A549 (cell line): ENCODE data around the gene TCF4.

Source experiments
- CEBPB ChIP-seq, 2 experiments: fragments of >200 bp in 1 of 2; sonication (Bioruptor Twin) in 1 of 2; formaldehyde crosslinking in 1 of 2; IDR thresholded peaks; 2 replicates each; pipeline ENCODE4 v1.6.1; 2012 to 2016
- HDAC2 ChIP-seq: fragments of 200-600 bp; sonication (generic); IDR thresholded peaks from 2 replicates; pipeline ENCODE4 v1.6.1; 2016
- JUN ChIP-seq, 2 experiments: fragments of >200 bp; sonication (Bioruptor Twin); formaldehyde crosslinking; IDR thresholded peaks; 2 replicates in 1 of 2; 3 replicates in 1 of 2; pipeline ENCODE4 v1.6.1; 2016 to 2017
- MAFK ChIP-seq: fragments of 450-650 bp; IDR thresholded peaks from 2 replicates; pipeline ENCODE4 v1.6.1; 2014; ENCODE audit not compliant: partially characterized antibody
- RAD21 ChIP-seq, 2 experiments: fragments of >200 bp in 1 of 2; sonication (Bioruptor Twin) in 1 of 2; formaldehyde crosslinking in 1 of 2; IDR thresholded peaks in 1 of 2; conservative IDR thresholded peaks in 1 of 2; 2 replicates in 1 of 2; 3 replicates in 1 of 2; pipeline ENCODE4 v1.6.1; 2012 to 2018; ENCODE audit warnings: inconsistent platforms in 1 of 2
- RFX5 ChIP-seq: fragments of 450-650 bp; IDR thresholded peaks from 2 replicates; pipeline ENCODE4 v1.7.1; 2014; ENCODE audit warnings: antibody characterized with exemption, mild to moderate bottlenecking, moderate library complexity
- ZSCAN20 ChIP-seq: fragments of 250-450 bp; sonication (Bioruptor Pico); IDR thresholded peaks from 2 replicates; pipeline ENCODE4 v1.8.0; 2022; ENCODE audit warnings: mild to moderate bottlenecking, moderate library complexity
- TF ChIP-seq, protein P1 (sequence below): IDR thresholded peaks from 2 replicates; pipeline ENCODE4 v1.6.1; 2012
- TF ChIP-seq, protein P2 (sequence below): fragments of >200 bp; sonication (Bioruptor Twin); formaldehyde crosslinking; IDR thresholded peaks from 3 replicates; pipeline ENCODE4 v1.5.1; 2016
- TF ChIP-seq, protein P3 (sequence below): fragments of 200-600 bp; sonication (generic); IDR thresholded peaks from 2 replicates; pipeline ENCODE4 v1.6.1; 2016; ENCODE audit warnings: antibody characterized with exemption, mild to moderate bottlenecking, moderate library complexity

DNA sequence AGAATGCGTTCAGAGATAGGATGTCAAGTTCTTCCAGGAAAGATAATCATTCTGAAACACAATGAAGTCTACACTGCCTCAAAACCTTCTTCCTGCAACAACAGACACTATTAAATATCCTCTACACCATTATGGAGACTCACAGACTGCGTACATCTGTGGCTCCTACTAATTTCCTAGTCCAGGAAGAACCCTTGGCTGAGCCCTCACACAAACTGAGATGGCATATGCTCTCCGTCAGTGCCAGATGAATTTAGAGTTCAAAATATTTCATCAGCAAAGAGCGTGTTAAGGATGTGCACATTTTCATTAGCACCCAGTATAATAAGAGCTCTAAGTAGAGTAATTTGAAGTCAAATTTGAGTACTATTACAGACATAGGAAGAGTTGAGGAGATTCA, 117.2 kb downstream of the TCF4 start:
- TF ChIP-seq CEBPB (IDR thresholded peaks at IDR 0.05) (no peak), JUN (IDR thresholded peaks at IDR 0.05) (no peak), RFX5 (no peak), HDAC2 (no peak), RAD21 (conservative IDR thresholded peaks at IDR 0.05 in 1 of 2, IDR thresholded peaks at IDR 0.05 in 1 of 2) (no peak), ZSCAN20 (CRISPR knock-in tag) (no peak), MAFK (no peak)
- TF ChIP-seq, protein P1, sequence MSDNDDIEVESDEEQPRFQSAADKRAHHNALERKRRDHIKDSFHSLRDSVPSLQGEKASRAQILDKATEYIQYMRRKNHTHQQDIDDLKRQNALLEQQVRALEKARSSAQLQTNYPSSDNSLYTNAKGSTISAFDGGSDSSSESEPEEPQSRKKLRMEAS = no peak
- TF ChIP-seq, protein P2, sequence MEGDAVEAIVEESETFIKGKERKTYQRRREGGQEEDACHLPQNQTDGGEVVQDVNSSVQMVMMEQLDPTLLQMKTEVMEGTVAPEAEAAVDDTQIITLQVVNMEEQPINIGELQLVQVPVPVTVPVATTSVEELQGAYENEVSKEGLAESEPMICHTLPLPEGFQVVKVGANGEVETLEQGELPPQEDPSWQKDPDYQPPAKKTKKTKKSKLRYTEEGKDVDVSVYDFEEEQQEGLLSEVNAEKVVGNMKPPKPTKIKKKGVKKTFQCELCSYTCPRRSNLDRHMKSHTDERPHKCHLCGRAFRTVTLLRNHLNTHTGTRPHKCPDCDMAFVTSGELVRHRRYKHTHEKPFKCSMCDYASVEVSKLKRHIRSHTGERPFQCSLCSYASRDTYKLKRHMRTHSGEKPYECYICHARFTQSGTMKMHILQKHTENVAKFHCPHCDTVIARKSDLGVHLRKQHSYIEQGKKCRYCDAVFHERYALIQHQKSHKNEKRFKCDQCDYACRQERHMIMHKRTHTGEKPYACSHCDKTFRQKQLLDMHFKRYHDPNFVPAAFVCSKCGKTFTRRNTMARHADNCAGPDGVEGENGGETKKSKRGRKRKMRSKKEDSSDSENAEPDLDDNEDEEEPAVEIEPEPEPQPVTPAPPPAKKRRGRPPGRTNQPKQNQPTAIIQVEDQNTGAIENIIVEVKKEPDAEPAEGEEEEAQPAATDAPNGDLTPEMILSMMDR = no peak
- TF ChIP-seq, protein P3, sequence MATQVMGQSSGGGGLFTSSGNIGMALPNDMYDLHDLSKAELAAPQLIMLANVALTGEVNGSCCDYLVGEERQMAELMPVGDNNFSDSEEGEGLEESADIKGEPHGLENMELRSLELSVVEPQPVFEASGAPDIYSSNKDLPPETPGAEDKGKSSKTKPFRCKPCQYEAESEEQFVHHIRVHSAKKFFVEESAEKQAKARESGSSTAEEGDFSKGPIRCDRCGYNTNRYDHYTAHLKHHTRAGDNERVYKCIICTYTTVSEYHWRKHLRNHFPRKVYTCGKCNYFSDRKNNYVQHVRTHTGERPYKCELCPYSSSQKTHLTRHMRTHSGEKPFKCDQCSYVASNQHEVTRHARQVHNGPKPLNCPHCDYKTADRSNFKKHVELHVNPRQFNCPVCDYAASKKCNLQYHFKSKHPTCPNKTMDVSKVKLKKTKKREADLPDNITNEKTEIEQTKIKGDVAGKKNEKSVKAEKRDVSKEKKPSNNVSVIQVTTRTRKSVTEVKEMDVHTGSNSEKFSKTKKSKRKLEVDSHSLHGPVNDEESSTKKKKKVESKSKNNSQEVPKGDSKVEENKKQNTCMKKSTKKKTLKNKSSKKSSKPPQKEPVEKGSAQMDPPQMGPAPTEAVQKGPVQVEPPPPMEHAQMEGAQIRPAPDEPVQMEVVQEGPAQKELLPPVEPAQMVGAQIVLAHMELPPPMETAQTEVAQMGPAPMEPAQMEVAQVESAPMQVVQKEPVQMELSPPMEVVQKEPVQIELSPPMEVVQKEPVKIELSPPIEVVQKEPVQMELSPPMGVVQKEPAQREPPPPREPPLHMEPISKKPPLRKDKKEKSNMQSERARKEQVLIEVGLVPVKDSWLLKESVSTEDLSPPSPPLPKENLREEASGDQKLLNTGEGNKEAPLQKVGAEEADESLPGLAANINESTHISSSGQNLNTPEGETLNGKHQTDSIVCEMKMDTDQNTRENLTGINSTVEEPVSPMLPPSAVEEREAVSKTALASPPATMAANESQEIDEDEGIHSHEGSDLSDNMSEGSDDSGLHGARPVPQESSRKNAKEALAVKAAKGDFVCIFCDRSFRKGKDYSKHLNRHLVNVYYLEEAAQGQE = no peak
